ENCODE measurements around the gene LRP1-AS.

GRCh38 chr12:57160741-57161140 lies 13.3 kb upstream of the LRP1-AS start:
- TF ChIP-seq POLR2A (IDR thresholded peaks at IDR 0.05) (no peak), CTCF (IDR thresholded peaks at IDR 0.05) (no peak)
